Activated CD8-positive, alpha-beta memory T cell treated with anti-CD3 and anti-CD28 coated beads for 4 hours (primary cell): ENCODE data around the gene PLCH1.

Experiments used
- DNase-seq, 2 donors: peaks; one replicate each; pipeline ENCODE4 v3.0.0-alpha.2; 2020; ENCODE audit warnings: low read depth in 2 of 2

The PLCH1 gene

GRCh38 chr3:155334914-155335723 lies 409.8 kb downstream of the PLCH1 start:
- no peak for DNase-seq

- no peak for DNase-seq
These were observed 410.5 kb downstream of the PLCH1 start for GRCh38 chr3:155334215-155334913.

GRCh38 chr3:155332716-155333115 lies 412.2 kb downstream of the PLCH1 start:
- DNase-seq: no peak

- no peak for DNase-seq
These were observed 413.8 kb downstream of the PLCH1 start for GRCh38 chr3:155331078-155331477.

DNA sequence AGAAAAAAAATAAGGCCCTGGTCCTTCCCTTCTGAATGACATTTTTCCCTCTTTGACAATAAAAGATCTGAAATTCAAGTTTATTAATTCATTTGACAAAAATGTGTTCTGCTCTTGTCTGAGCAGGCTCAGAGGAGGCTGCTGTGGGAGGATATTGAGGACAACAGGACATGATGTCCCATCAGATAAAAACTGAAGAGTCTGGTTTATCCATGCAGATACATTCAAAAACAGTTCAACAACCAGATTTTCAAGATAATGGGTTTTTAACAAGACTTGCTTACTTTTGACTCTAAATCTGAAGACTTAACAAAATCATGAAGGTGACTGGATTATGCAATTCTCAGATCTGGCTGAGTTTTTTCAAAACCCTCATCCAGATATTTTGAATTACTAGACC lies 414.5 kb downstream of the PLCH1 start:
- no peak for DNase-seq

DNA sequence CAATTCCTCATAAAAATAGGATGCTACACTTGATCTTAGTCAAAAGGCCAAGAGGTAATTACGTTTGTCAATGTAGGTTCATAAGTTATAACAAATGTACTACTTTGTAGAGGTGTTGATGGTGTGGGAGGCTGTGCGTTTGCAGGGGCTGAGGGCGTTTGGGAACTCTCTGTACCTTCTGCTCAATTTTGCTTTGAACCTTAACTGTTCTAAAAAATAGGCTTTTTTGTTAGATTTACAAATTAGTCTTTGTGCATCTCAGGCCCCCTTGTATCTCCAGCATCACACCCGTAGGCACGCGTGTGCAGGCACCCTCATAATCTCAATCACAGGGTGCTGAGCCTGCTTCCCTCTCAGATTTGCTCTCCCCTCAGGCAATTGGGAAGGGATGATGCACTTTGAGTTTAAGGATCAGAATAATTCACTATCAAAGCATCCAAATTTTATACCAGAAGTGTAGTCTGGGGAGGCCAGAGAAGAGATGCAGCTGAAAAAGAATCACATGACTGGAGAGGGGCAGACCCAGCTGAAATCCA lies 415.3 kb downstream of the PLCH1 start:
- DNase-seq: no peak

DNA sequence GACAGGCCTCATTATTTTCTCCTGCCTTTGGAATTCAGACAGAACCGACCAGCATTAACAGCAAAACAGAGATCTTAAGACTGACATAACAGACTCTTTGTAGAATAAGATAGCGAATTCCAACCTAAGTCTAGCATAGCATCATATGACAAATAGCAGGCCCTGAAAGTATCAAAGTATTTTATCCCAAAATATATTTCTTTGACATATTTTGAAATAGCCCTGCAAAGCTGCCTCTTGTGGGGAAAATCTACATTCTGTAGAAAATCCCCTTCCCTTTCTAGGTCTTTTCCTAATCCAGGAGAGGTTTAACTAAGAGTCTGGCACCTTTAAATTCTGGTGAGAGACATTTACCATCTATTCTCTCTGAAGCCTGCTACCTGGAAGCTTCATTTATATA lies 417.0 kb downstream of the PLCH1 start:
- DNase-seq: no peak

- DNase-seq: no peak
These were observed 417.4 kb downstream of the PLCH1 start for GRCh38 chr3:155327430-155327829.

DNA sequence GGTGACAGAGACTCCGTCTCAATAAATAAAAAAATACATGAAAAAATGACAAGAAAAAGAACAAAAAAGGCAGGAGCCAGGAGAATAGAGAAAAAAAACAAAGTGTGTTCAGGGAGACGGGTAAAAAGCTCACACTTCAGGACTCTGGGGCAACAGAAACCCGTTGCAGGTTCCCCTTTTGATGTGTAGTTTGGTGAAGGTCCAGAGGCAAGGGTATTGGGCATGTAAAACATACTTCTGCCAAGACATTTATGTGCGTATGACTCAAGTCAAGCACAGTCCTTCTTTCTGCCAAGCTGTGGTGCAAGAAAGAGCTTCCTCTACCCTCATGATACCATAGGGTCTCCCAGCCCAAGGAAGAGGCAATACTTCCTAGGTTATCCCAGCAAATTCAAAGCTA lies 418.0 kb downstream of the PLCH1 start:
- no peak for DNase-seq

- no peak for DNase-seq
These were observed 418.6 kb downstream of the PLCH1 start for GRCh38 chr3:155326244-155326643.
